Measurements from ENCODE around the gene TRIM14. TPM values are rescaled to one million over a fixed set of nuclear protein-coding genes. Genes with fewer than 3 reads are reported as not detected.

Gene TRIM14
- total and polyA plus RNA-seq, 2 of the 4 experiments (the other 2 are of a cell fraction): 3.0 to 8.5 TPM

DNA sequence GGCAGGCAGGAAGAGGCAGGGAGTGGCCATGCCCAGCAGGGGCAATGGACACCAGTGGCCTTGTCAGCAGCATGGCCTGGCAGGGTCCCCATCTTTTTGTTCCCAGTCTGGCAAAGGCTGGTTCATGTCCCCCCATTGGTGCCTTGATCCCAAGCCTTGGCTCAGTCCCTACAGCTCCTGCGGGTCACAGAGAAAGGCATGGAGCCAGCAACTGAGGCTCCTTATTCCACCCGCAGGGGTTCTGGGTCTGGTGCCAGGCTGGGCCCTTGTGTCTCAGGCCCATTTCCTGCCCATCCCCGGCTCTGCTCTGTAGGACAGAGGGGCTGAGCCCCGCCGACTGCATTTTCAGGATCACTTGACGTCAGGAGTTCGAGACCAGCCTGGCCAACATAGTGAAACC lies 14.0 kb downstream of the TRIM14 start:
- no peak overlapping the region for H2AK5ac ChIP-seq (ENCODE audit: low read depth, low read length)
- POLR2A ChIA-PET (ENCODE audit: unreplicated experiment): no interaction called here
- no peak overlapping the region for H3K18ac ChIP-seq (ENCODE audit: low read depth, low read length)
- H2BK120ac ChIP-seq (ENCODE audit: low read depth, low read length): no peak overlapping the region
- H3K14ac ChIP-seq (replicated peaks; ENCODE audit: low read depth, low read length): no peak overlapping the region
- no peak for DNase-seq
- in situ Hi-C loops (cut with MboI; ENCODE audit: low sequenced_read_pairs): no loop called here
- H3K27me3 ChIP-seq (ENCODE audit: control insufficient read depth, insufficient read depth, low read length): no peaks in the 10 kb centered on the region
- no peak overlapping the region for H3K27ac ChIP-seq (ENCODE audit: insufficient read depth, low read length)
- WGBS, 2 experiments (ENCODE audit: extremely low coverage in 2 of 2, insufficient read length in 1 of 2): 100% methylated on average over 5 of the region's 7 CpGs; no CpG with 5 or more reads in 1 of the 2 experiments
- ATAC-seq (ENCODE audit: low read depth): no peak
- no peak overlapping the region for H4K8ac ChIP-seq (ENCODE audit: low read depth in 2 of 2, low read length in 2 of 2)
- dilution Hi-C loops (cut with HindIII; ENCODE audit: low sequenced_read_pairs, unreplicated experiment): no loop called here
- no peak overlapping the region for H3K23ac ChIP-seq (ENCODE audit: low read depth, low read length)
- H2BK5ac ChIP-seq (ENCODE audit: low read depth, low read length, poor library complexity, severe bottlenecking): no peak overlapping the region
- no TSS peak for BruUV-seq (replicated peaks)
- H3K9me1 ChIP-seq (ENCODE audit: insufficient read depth, low read length): no peaks in the 10 kb centered on the region
- no peaks in the 10 kb centered on the region for H3K79me1 ChIP-seq (ENCODE audit: low read depth in 1 of 2, low read length in 2 of 2)
- no peak overlapping the region for H3K9ac ChIP-seq (ENCODE audit: low read depth, low read length)
- TF ChIP-seq CEBPB (IDR thresholded peaks at IDR 0.05; ENCODE audit: low read depth, low read length): no peak
- TF ChIP-seq, protein P1, sequence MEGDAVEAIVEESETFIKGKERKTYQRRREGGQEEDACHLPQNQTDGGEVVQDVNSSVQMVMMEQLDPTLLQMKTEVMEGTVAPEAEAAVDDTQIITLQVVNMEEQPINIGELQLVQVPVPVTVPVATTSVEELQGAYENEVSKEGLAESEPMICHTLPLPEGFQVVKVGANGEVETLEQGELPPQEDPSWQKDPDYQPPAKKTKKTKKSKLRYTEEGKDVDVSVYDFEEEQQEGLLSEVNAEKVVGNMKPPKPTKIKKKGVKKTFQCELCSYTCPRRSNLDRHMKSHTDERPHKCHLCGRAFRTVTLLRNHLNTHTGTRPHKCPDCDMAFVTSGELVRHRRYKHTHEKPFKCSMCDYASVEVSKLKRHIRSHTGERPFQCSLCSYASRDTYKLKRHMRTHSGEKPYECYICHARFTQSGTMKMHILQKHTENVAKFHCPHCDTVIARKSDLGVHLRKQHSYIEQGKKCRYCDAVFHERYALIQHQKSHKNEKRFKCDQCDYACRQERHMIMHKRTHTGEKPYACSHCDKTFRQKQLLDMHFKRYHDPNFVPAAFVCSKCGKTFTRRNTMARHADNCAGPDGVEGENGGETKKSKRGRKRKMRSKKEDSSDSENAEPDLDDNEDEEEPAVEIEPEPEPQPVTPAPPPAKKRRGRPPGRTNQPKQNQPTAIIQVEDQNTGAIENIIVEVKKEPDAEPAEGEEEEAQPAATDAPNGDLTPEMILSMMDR (conservative IDR thresholded peaks at IDR 0.05; ENCODE audit: low read depth, low read length): no peak
- no peak overlapping the region for H2BK15ac ChIP-seq (ENCODE audit: low read depth, low read length)
- no peaks in the 10 kb centered on the region for H3K4me1 ChIP-seq (ENCODE audit: control insufficient read depth, insufficient read depth, low read length)
- H2AK9ac ChIP-seq (replicated peaks; ENCODE audit: low read depth, low read length, poor library complexity): no peak overlapping the region
- H3K4ac ChIP-seq (ENCODE audit: low read depth, low read length): no peak overlapping the region
- no peak overlapping the region for H4K91ac ChIP-seq (ENCODE audit: insufficient read depth, low read depth, low read length)
- CTCF ChIA-PET: no interaction called here
- no peaks in the 10 kb centered on the region for H3K36me3 ChIP-seq (ENCODE audit: control insufficient read depth, insufficient read depth, low read length)
- H4K5ac ChIP-seq (ENCODE audit: low read depth, low read length): no peak overlapping the region
- no peak overlapping the region for H3K4me3 ChIP-seq (ENCODE audit: insufficient read depth, low read depth, low read length)
- no peak overlapping the region for H3K56ac ChIP-seq (ENCODE audit: extremely low read depth, insufficient read depth, low read length)
- 0 out of 2 replicates have a peak, but pooled peaks cover 2% of the 10 kb centered on the region for H3K9me3 ChIP-seq (ENCODE audit: control insufficient read depth, insufficient read depth, low read length)
- H4K20me1 ChIP-seq (ENCODE audit: insufficient read depth, low read length): no peaks in the 10 kb centered on the region
- no peak overlapping the region for H2BK20ac ChIP-seq (ENCODE audit: low read depth, low read length)
- no peak overlapping the region for H2AFZ ChIP-seq (replicated peaks; ENCODE audit: low read length, poor library complexity)
- intact Hi-C loops (cut with micrococcal nuclease): no loop called here
- no peak overlapping the region for H3K4me2 ChIP-seq (ENCODE audit: low read depth, low read length)

All from IMR-90 (cell line).